SK-N-SH (cell line): ENCODE data around the gene FAM120A. TPM values are rescaled to one million over a fixed set of nuclear protein-coding genes. Genes with fewer than 3 reads are reported as not detected.
A peak's percentile ranks its signal among the peaks of the same experiment; 100 is the strongest.

Experiments
- CTCF ChIA-PET: fragments of 300-600, 350-600 bp; formaldehyde crosslinking; extraction: SDS; loops from one replicate; lab custom pipeline; 2021; lab: Yijun Ruan, JAX
- POLR2A ChIA-PET: fragments of 350-600 bp; sonication (Branson Sonifier 250); formaldehyde crosslinking; extraction: SDS; loops from one replicate; lab custom pipeline; 2020; ENCODE audit warnings: antibody characterized with exemption, inconsistent platforms; lab: Yijun Ruan, JAX
- DNase-seq: peaks from one replicate; pipeline ENCODE4 v3.0.0; 2012
- H2AFZ ChIP-seq: fragments of 200-600 bp; sonication (generic); 2 replicates; pipeline ENCODE4 v1.8.1; 2016; ENCODE audit warnings: antibody characterized with exemption, mild to moderate bottlenecking, low read depth
- H3F3A ChIP-seq: fragments of 200-600 bp; sonication (generic); replicated peaks from 2 replicates; pipeline ENCODE3; 2016; ENCODE audit warnings: antibody characterized with exemption, mild to moderate bottlenecking; ENCODE audit not compliant: insufficient read depth
- H3K27ac ChIP-seq, 2 experiments: fragments of 200-500 bp in 1 of 2; fragments of 200-600 bp in 1 of 2; sonication (Bioruptor generic) in 1 of 2; sonication (generic), shearing (Covaris generic) in 1 of 2; 2 replicates each; pipeline versions ENCODE4 v1.5.1 to v1.6.1; 2014 to 2016; ENCODE audit warnings: low read depth in 2 of 2, inconsistent platforms in 1 of 2, low read length in 1 of 2, mild to moderate bottlenecking in 1 of 2, mixed read lengths in 1 of 2
- H3K27me3 ChIP-seq: fragments of 200-600 bp; sonication (generic), shearing (Covaris generic); 2 replicates; pipeline ENCODE4 v1.6.1; 2016; ENCODE audit warnings: mixed run types; ENCODE audit not compliant: insufficient read depth
- H3K36me3 ChIP-seq, 2 experiments: fragments of 200-500 bp in 1 of 2; fragments of 200-600 bp in 1 of 2; sonication (Bioruptor generic) in 1 of 2; sonication (generic) in 1 of 2; replicated peaks in 1 of 2; 2 replicates each; pipeline versions ENCODE3 to v1.5.1; 2014 to 2016; ENCODE audit warnings: low read length in 1 of 2, mild to moderate bottlenecking in 1 of 2; ENCODE audit not compliant: insufficient read depth in 2 of 2, control insufficient read depth in 1 of 2
- H3K4me1 ChIP-seq, 2 experiments: fragments of 200-500 bp in 1 of 2; fragments of 200-600 bp in 1 of 2; sonication (Bioruptor generic) in 1 of 2; sonication (generic), shearing (Covaris generic) in 1 of 2; 2 replicates each; pipeline versions ENCODE4 v1.5.1 to v1.6.1; 2014 to 2016; ENCODE audit warnings: low read depth in 1 of 2, low read length in 1 of 2, mixed run types in 1 of 2; ENCODE audit not compliant: insufficient read depth in 2 of 2, control insufficient read depth in 1 of 2
- H3K4me2 ChIP-seq: fragments of 200-600 bp; sonication (generic), shearing (Covaris generic); 2 replicates; pipeline ENCODE4 v1.6.1; 2017; ENCODE audit warnings: mixed run types
- H3K4me3 ChIP-seq, 2 experiments: fragments of 200-500 bp in 1 of 2; fragments of 200-600 bp in 1 of 2; sonication (Bioruptor generic) in 1 of 2; sonication (generic), shearing (Covaris generic) in 1 of 2; 2 replicates each; pipeline versions ENCODE4 v1.5.1 to v1.8.1; 2014 to 2016; ENCODE audit warnings: low read depth in 2 of 2, inconsistent platforms in 1 of 2, low read length in 1 of 2, mild to moderate bottlenecking in 1 of 2, mixed read lengths in 1 of 2, moderate library complexity in 1 of 2
- H3K79me2 ChIP-seq: fragments of 200-600 bp; sonication (generic); 2 replicates; pipeline ENCODE4 v1.8.1; 2017; ENCODE audit warnings: mild to moderate bottlenecking; ENCODE audit not compliant: insufficient read depth
- H3K9ac ChIP-seq: fragments of 200-600 bp; sonication (generic); 2 replicates; pipeline ENCODE4 v1.6.1; 2017; ENCODE audit warnings: mixed run types
- H3K9me2 ChIP-seq: fragments of 200-600 bp; sonication (generic); 2 replicates; pipeline ENCODE4 v1.6.1; 2017; ENCODE audit warnings: mixed run types
- H3K9me3 ChIP-seq: fragments of 200-600 bp; sonication (generic); 2 replicates; pipeline ENCODE4 v1.6.1; 2017; ENCODE audit warnings: mixed run types, mild to moderate bottlenecking, moderate library complexity
- H4K20me1 ChIP-seq: fragments of 200-600 bp; sonication (generic); 2 replicates; pipeline ENCODE4 v1.6.1; 2017; ENCODE audit warnings: mild to moderate bottlenecking, mixed run types; ENCODE audit not compliant: insufficient read depth
- CTCF ChIP-seq: fragments of 200-600 bp; sonication (generic); IDR thresholded peaks from 2 replicates; pipeline ENCODE4 v1.6.1; 2017; ENCODE audit warnings: antibody characterized with exemption, mild to moderate bottlenecking, moderate library complexity
- EZH2phosphoT487 ChIP-seq: fragments of 200-600 bp; sonication (generic); IDR thresholded peaks from 2 replicates; pipeline ENCODE4 v1.6.1; 2017; ENCODE audit warnings: low read depth, mixed run types, mild to moderate bottlenecking, antibody characterized with exemption, moderate library complexity, borderline replicate concordance
- FOXM1 ChIP-seq: IDR thresholded peaks from 2 replicates; pipeline ENCODE4 v1.4.0; 2012; ENCODE audit warnings: low read depth, mild to moderate bottlenecking
- GATA2 ChIP-seq: sonication (generic); formaldehyde crosslinking; IDR thresholded peaks from 2 replicates; pipeline ENCODE4 v1.5.0; 2020; ENCODE audit warnings: mild to moderate bottlenecking, missing genetic modification reagents
- IRF3 ChIP-seq: fragments of 150-350 bp; IDR thresholded peaks from 2 replicates; pipeline ENCODE4 v1.6.1; 2016; ENCODE audit warnings: mild to moderate bottlenecking, low read depth, low read length
- MXI1 ChIP-seq: IDR thresholded peaks from 2 replicates; pipeline ENCODE4 v1.6.1; 2012; ENCODE audit warnings: mild to moderate bottlenecking, low read depth, low read length, improper control_type of control experiment
- NFIC ChIP-seq: IDR thresholded peaks from 2 replicates; pipeline ENCODE4 v1.4.0; 2012; ENCODE audit warnings: borderline replicate concordance
- RAD21 ChIP-seq: IDR thresholded peaks from 2 replicates; pipeline ENCODE4 v1.6.1; 2012; ENCODE audit warnings: mild to moderate bottlenecking, low read length
- RCOR1 ChIP-seq: fragments of 150-350 bp; IDR thresholded peaks from 2 replicates; pipeline ENCODE4 v1.6.1; 2017; ENCODE audit warnings: antibody characterized with exemption, low read length
- RFX5 ChIP-seq: IDR thresholded peaks from 2 replicates; pipeline ENCODE4 v1.6.1; 2012; ENCODE audit warnings: mild to moderate bottlenecking, improper control_type of control experiment, low read length
- SIN3A ChIP-seq: IDR thresholded peaks from 2 replicates; pipeline ENCODE4 v1.6.1; 2012; ENCODE audit warnings: low read depth, mild to moderate bottlenecking, low read length, moderate library complexity, borderline replicate concordance
- TCF12 ChIP-seq: IDR thresholded peaks from 2 replicates; pipeline ENCODE4 v1.4.0; 2012
- USF1 ChIP-seq: IDR thresholded peaks from 2 replicates; pipeline ENCODE4 v1.4.0; 2012; ENCODE audit warnings: low read depth, borderline replicate concordance
- USF2 ChIP-seq: fragments of 150-350 bp; IDR thresholded peaks from 2 replicates; pipeline ENCODE4 v1.6.1; 2017; ENCODE audit warnings: antibody characterized with exemption, low read length, low read depth, borderline replicate concordance
- WGBS: methylation state at CpG from one replicate; pipeline ENCODE4 v1.1.6; 2017; ENCODE audit warnings: low lambda C conversion rate; 5-methylcytosine and 5-hydroxymethylcytosine counted together
- polyA plus RNA-seq, 3 experiments: library from polyadenylated mRNA; depleted of rRNA; stranded (reverse); fragments of >200 nt; gene quantifications; 2 replicates each; pipeline ENCODE4 v1.2.3, GENCODE V29; 2012

Gene FAM120A
- polyA plus RNA-seq, 1 of the 3 experiments (the other 2 are of a cell fraction) = 58.6 TPM

- H3K4me1 ChIP-seq = peaks cover 0 to 50% of the 10 kb centered on the region in 2 experiments; a peak in 1 of 4 replicates
- POLR2A ChIA-PET = interaction anchor here (0.9 kb wide), 1 partner anchor 11 kb away, joined by 3 read pairs; no protein-coding TSS in a partner anchor
- H3F3A ChIP-seq = no peaks in the 10 kb centered on the region
Observed at GRCh38 chr9:93587651-93588347, 136.3 kb downstream of the FAM120A start.

More at GRCh38 chr9:93587651-93588347, 136.3 kb downstream of the FAM120A start:
- CTCF ChIA-PET = interaction anchor here (1.0 to 1.4 kb wide), 8 partner anchors 9 to 285 kb away, joined by 3 to 7 read pairs (median 4); no protein-coding TSS in a partner anchor
- peak; percentile 55 for DNase-seq
- Histone ChIP-seq H3K4me2 (no peak overlapping the region), H3K27ac (no peak overlapping the region; a peak in 1 of 4 replicates), H3K4me3 (no peak overlapping the region), H4K20me1 (peaks cover 67% of the 10 kb centered on the region), H3K27me3 (no peaks in the 10 kb centered on the region), H3K9me2 (no peaks in the 10 kb centered on the region), H3K9ac (no peak overlapping the region), H2AFZ (no peak overlapping the region), H3K9me3 (0 out of 2 replicates have a peak, but pooled peaks cover 5% of the 10 kb centered on the region), H3K36me3 (no peaks in the 10 kb centered on the region), H3K79me2 (peaks cover 83% of the 10 kb centered on the region)
- WGBS = 92% methylated on average over 9 of the region's 11 CpGs
- TF ChIP-seq USF1 (no peak), MXI1 (no peak), RAD21 (peak; percentile 39; the same call in 1 of the 2 replicates), RCOR1 (no peak), RFX5 (no peak), IRF3 (no peak), EZH2phosphoT487 (no peak), USF2 (no peak), GATA2 (CRISPR knock-in tag) (no peak), NFIC (no peak), SIN3A (no peak), FOXM1 (no peak), CTCF (peak; percentile 22; the same call in 1 of the 2 replicates), TCF12 (no peak)
